ENCODE data around the gene KIF5C.

- TF ChIP-seq CTCF (IDR thresholded peaks at IDR 0.05) (no peak), EZH2 (IDR thresholded peaks at IDR 0.05; ENCODE audit: borderline replicate concordance, insufficient read depth, low read depth, low read length, poor library complexity, severe bottlenecking) (no peak)
Measured at GRCh38 chr2:149006883-149007543, 132.0 kb downstream of the KIF5C start.

All from B cell (primary cell).